C1 segment of cervical spinal cord (tissue), 14 donors: ENCODE results near the gene SH3BP4.

Source experiments
- DNase-seq, 14 donors: peaks; one replicate each; lab custom pipeline; 2025; lab: John Stamatoyannopoulos, UW

Gene SH3BP4

DNA sequence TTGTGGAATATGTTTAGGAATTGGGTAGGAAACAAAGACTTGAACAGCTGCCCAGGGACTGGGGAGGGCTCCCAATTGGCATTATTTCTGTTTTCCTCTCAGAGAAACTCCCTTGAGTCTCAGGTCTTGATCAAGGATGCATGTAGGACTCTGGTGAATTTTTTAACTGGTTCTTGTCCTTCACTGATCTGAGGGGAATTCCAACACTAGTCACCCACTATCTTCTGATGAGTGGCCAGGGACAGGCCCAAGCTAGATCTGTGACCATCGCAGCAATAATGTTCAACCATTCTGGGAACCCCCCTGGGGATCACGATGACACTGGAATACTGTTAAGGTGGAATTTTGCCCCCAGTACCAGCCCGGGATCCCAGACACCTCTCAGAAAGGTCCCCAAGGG lies 132.0 kb downstream of the SH3BP4 start:
- DNase-seq: no peak

DNA sequence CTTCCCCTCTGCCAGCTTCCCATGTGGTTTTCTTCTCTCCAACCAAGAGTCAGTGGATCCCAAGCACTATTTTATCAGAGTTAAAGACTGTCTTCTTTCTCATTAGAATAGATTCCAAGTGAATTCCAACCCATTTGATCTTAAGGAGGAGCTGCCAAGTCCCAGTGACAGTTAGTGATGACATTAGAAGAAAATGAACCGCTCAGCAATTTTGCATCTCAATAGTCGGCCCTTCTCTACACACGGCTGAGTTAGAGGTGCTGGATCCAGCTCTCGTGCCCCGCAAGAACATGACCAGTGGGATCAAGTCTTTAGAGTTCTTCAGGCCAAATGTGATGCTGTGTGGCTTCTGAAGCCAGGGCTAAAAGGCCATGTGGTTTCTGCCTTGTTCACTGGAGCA lies 132.6 kb downstream of the SH3BP4 start:
- no peak for DNase-seq

DNA sequence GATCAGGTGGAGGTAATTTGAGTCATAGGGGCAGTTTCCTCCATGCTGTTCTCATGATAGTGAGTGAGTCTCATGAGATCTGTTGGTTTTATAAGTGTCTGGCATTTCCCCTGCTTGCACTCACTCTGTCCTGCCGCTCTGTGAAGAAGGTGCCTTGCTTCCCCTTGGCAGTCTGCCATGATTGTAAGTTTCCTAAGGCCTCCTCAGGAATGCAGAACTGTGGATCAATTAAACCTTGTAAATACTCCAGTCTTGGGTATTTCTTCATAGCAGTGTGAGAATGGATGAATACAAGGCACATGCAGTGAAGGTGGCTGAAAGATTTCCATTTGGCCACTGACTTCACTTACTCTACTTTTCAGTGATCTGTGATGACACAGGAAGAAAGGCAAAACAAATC lies 133.7 kb downstream of the SH3BP4 start:
- DNase-seq: no peak

DNA sequence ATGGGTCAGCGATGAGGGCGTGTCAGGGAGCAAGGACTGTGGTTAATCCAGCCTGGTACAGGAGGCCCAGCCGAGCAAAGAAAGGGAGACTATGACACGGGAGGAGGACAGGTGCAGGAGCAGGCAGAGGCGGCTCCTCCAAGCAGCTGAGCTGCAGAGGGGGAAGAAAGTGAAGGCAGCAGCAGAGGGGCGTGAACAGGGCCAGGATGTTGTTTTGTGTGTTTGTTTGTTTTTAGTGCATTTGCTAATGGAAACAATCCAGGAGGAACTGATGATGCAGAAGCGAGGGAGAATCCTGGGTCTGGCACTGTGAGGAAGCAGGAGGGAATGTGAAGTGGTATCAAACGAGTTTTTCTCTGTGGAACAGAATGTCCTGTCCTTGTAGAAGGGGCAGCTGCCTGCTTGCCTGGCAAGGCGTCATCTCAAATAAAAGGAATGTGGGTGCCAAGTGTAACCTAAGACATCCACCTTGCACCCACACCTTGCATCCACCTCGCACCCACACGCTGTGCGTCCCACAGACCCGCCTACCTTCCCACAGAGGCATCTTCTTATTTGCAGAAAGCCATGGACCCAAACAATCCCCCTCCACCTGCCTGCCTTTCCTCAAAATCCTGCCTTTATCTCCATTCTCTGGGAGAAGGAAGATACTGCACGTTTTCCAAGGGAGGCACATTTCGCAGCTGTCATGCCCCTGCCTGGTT lies 134.8 kb downstream of the SH3BP4 start:
- no peak for DNase-seq

DNA sequence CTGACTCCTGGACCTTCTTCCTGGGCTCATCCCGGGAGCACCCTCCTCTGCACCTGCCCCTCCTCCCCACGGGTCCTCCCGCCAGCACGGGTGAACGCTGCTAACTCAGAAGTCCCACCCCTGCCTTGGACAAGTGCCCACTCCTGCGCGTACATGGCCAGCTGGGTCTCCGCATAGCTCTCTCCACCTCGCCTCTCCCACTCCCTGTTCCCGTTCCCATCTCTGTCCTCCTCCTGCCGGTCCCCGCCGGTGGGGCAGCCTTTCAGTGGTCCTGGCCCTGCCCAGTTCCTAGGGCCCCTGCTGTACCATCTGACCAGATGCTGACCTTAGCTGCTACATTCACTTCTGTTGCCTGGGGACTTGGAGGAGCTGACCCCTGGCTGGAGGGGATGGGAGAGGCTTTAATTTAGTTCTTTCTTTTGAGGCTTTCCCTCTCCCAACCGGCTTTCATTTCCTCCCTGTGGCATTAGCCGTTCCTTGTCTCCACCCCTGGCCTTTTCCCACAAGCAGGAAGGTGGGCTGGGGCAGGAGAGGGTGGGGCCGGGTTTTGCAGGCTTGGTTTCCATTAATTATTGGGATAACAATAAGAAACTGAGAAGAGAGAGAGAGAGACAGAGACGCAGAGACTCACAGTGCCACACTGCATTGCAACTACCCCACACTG lies 136.1 kb downstream of the SH3BP4 start:
- DNase-seq: peak in 1 of 14 donors; percentile 9

DNA sequence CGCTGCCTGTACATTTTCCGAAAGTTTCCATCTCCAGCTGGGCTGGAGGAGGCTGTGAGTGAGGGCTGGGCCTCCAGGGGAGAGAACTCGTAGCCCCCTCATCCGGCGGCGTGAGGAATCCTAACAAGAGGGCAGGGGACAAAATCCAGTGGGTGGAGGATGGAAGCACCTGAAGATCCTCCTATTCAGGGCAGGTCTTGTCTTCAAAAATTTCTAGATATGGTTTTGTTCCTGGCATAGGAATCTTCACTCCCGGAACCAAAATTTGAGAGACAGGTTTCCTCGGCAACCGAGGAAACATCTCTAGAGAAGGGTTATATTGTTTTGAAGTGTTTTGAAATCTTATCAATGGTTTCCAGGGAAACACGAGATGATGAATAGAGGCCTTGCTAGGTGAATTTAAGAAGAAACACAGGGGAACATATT lies 136.7 kb downstream of the SH3BP4 start:
- no peak for DNase-seq

DNA sequence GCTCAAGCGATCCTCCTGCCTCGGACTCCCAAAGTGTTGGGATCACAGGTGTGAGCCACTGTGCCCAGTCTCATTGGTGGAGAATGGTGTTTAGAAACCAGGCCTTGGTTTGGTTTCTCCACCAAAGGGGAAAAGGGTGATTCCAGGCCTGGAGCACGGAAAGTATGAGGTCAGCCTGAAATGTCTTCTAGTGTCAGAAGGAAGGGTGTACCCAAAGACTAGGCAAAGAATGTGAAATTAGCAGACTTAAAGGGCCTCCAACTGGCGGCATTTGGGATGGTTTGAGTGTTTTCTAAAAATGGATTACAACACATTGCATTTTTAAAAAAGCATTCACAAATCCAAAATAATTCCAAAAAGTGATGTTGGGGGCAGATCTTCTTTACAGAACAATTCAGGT lies 139.6 kb downstream of the SH3BP4 start:
- no peak for DNase-seq

DNA sequence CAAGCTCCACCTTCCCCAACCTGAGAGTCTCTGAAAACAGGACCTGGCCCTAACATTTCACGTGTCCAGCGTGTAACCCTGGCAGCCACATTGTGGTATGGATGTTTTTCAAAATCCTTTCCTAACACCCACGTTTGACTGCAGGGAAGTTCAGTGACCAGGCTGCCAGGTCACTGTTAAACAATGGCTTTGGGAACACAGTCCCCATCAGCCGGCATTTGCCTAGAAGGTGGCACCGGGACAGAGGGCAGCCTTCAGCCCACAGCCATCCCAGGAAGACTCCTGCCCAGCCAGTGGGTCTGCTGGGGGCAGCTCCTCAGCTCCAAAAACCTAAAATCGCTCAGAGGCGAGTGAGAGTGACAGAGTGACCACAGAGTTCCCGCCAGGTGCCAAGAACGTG lies 140.2 kb downstream of the SH3BP4 start:
- no peak for DNase-seq

DNA sequence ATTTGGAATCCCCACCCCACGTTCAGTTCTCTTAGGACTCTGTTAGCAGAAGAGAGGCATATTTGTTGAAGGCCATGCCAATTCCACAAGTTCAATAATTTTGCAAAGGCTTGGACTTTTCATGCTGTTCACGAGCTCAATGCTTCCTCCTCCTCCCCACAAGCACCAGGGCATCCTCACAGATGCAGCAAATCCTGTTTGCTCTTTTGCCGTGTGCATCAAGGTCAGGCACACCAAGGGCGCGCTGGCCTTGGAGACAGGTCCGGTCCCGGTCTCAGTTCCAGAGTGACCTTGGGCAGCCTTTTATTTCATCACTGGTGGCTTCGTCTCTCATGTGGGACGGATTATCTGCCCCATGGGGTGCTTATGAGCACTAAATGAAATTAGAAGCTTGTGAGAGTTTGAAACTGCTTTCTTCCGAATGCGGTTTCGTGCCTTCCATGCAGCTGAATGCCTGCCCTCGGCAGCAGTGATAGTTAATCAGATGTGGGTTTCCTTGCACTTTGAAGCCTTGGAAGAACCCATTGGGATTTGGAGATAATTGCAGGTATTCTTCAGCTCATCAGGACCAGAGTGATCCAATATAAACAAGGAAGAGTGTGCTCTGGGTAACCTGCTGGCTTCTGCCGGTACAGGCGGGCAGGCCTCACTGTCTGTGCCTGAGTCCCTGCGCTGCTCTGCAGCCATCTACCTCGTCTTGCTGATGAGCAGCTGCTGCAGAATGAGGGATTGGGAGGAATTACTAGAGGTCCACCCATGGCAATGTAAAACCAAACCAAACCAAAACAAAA lies 140.8 kb downstream of the SH3BP4 start:
- DNase-seq: no peak

DNA sequence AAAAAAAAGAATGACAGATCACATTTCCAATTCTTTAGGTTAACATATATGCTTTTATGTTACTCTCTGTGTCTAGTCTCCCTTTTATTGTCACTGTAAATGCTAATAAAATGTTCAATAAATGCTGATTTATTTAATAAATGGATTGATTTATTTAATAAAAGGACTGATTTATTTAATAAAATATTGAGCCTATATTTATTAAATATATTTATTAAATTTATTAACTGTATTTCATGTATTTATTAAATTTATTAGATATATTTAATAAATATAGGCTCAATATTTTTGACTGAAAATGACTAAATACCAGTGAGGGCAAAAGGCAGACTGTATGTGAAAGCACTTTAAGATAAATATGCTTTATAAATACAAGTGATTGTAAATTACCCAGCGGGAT lies 142.6 kb downstream of the SH3BP4 start:
- DNase-seq: no peak

DNA sequence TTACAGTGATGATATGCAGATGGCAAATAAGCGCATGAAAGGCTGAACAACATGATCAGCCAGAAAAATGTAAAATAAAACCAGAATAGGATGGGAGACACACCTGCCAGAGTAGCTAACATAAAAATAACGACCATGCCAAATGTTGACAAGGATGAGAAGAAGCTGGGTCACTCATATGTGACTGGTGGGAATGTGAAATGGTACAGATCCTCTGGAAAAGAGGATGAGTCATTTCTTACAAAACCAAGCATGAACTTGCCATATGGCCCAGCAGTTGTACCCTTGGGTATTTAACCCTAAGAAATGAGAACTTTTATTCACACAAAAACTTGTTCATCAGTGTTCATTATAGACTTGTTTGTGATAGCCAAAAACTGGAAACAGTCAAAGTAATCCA lies 143.8 kb downstream of the SH3BP4 start:
- no peak for DNase-seq

DNA sequence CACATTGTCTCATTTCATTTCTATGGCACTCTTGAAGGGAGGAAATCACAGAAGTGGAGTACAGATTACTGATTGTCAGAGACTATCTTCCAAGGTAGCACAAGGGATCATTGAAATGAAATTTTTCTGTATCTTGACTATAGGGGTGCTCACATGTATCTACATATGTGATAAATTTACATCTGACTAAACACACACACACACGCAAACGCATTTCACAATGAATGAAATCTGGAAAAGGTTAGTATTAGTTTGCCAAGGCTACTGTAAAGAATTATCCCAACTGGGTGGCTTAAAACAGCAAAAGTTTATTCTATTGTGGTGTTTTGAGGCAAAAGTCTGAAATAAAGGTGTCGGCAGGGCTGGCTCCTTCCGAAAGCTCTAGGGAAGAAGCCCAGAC lies 144.6 kb downstream of the SH3BP4 start:
- no peak for DNase-seq

DNA sequence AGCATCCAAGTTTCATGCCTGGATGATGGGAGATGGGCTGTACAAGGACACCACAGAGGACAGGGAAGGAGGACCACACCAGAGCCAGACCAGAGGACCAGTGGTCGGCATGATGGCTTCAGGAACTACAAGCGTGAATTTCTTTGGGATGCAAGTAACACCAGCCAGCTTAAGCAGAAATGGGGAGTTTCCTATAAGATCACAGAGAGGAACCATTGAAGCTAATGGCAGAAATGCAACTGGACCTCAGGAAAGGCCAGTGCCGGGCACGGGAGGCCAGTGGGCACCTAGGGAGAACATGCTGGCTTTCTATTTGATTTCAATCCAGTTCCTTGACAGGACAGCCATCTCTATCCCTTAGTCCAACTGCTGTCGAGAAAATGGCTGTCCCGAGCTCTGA lies 145.4 kb downstream of the SH3BP4 start:
- no peak for DNase-seq

DNA sequence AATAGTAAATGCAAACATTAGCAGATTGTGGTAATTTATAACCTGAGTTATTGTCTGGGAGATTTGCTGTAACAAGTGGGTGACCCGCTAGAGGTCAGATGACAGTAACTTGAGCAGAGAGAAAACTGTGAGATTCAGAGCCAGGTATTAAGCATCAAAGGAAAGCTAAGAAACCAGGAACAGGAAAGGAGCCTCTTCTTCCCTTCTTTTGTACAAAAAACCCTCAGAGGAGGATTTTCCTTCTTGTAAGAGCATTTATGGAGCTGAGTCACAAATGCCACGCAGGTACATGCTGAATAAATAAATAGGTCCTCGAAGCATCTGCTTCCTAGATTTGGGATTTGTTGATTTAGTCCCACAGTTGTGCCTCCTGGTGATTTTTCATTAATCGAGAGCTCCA lies 146.5 kb downstream of the SH3BP4 start:
- DNase-seq: no peak

DNA sequence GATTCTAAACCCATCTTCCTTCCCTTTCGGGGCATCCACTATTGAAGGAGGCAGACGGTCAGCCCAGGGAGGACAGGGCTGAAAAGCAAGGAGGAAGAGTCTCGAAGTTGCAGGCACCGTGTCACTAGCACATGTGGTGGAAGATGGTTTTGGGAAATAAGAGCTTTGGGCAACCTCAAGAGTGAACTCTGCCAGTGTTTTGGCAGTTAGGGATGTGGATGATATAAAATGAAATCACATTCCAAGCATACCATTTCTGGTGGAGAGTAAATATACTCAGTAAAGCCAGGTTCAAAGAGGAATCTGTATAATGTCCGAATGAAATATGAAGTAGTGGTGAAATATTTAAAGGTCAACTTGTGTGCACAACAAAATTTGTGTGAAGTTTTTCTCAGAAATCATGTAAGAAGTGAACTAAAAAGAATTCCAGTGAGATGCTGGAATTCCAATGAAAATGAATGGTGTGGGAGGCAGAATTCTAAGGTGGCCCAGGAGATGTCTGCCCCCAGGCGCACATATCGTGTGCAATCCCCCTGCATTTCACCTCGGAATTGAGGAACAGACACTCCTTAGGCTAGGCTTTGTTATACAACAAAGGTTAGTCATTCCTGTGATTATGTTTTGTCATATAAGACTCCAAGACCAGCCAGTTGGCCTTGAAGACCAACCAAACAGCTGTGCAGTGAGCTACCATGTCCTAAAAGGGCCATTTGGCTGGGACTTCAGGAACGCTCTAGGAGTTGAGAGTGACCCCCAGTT lies 147.1 kb downstream of the SH3BP4 start:
- DNase-seq: no peak

DNA sequence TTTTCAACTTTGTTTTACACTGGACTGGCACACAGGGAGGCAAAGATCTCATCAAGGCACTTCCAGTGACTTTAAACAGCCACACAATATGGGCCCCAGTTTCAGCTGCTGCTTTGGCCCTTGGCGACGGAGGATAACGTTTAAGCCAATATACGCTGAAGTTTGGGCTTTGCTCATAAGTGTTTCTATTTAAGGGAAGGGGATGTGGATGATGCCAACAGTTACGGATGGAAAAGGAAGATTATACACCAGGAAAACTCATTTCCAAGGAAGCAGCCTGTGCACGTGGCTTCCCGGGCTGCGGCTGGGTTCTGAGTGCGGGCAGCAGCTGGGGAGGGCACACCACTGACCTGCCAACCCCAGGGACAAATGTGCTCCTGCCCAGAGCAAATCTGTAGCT lies 151.1 kb downstream of the SH3BP4 start:
- DNase-seq: no peak
